NCI-H526 treated with DMSO at 0.1 percent for 48 hours (cell line): ENCODE measurements around the gene FRK.
"Not testable (repeated sequence)": the region's sequence is repeated elsewhere in the genome, so short reads cannot be mapped to it uniquely, and the experiment has no call there.

Experiments
- DNase-seq: peaks from one replicate; lab custom pipeline; 2025; lab: John Stamatoyannopoulos, UW

Gene FRK

DNA sequence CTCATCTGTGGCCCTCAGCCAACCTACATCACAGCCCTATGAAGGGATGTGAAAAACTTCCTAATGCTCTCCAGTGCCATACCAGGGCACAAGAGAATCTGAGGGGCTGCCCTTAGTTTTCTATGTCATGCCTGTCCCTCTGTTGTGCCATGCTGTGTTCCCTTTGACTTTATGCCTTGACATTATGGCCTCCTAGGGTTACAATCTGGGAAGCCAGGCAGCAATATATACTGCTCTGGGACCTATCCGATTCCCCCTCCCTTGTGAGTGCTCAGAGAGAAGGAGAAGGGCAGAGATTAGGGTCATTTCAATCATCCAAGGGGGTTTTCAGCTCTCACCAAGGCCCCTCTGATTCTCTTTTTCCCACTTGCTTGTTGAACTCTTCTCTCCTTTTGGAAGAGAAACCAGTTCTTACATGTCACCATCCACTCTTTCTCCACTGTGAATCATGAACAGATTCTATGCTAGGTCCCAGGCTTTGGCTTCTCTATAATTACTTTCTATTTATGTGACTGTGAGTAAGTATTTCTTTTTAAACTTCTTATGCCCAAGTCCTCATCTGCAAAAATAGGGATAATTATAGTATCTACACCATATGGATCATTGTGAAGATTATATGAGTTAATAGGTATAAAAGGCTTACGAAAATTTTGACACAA is 14.2 kb upstream of the FRK start:
- no peak for DNase-seq

DNA sequence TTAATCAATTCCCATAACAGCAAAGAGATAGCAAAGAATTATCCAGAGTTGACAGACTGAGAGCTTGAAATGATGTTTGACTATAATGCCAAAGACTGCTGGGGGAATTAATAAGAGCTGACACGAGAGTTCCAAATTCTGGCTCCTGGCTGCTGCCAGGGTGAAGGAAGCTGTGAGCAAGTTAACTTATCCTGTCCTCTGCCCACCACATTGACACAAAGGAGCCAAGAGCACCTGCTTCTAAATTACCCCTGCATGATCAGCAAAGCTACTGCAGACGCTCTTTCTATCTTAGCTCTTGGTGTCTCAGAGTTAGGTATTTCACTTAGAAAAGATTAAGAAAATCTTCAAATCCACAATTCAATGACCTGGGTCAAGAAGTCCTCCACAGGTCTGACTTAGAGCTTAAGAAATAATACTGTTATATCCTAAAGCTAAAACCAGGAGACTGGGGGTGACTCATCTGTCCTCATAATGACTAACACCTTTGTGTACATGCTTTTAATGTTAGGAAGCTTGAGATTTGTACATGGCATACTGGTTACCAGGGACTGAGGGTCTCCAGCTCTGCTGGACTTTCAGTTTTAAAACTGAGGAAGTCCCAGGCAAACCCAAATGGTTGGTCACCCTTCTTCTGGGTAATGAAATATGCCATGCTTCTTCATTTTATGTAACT is 13.2 kb upstream of the FRK start:
- no peak for DNase-seq

DNA sequence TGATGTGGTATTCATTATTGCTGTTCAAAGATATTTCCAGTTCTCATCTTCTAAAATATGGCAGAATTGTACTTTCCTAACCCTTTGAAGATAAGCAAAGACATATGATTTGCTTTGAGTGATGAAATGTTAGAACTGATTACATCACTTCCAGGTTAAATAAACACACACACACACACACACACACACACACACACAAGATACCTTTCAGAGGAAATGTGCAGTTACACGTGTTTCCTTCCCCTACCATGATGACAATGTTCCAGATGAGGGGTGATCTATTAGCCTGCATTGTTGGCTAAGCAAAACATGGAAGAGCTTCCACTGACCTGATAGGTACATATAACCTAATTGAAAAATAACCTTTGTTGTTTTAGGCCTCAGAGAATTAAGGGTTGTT is 11.7 kb upstream of the FRK start:
- DNase-seq = no peak

DNA sequence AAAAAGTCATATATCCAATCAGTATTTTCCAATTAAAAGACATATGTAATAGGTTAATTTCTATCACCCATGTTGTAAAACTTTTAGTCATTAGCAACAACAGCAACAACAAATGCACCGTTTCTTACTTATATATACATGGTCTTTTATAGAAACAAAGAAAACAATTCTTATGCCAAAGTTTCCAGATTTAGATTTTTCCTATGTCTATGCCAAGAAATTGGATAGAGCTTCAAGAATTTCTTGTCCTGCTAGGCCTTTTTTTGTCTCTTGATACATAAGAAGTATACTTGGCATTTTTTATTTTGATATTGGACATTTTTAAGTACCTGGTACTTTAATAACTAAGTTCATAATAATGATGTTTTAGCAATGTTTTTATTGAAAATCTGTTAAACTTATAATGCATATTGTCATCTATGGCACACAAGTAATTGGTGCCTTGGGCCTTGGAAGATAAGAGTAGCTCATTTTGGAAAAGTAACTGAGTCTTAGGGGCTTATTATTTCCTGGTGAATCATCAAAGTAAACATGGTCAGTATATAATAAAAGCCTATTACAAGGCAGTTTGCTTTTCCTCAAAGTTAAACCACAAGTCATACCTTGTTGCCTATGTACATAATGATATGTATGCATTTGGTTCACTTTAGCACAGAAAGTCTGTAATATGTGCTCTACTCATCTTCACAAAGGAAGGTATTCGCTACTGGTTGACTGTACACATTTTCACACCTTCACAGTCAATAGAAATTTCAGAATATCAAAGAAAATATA is 10.1 kb upstream of the FRK start:
- DNase-seq = no peak

DNA sequence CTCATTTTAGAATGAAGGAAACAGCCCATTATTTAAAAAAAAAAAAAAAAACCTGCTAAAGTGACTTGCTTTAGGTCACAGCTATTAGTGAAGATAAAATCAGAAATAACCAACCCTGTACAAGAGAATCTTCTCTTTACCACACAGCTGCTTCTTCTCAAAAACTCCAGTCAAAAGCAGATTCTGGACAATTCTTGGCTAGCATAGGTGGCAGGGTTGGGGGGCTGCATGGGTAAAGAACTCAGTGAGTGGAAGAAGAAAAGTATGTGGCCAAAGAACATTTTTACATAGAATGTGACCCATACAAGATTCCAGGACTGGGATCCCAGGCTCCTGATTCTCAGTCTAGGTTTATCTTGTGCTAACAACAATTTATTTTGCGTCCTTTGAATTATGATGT is 9.4 kb upstream of the FRK start:
- no peak for DNase-seq

DNA sequence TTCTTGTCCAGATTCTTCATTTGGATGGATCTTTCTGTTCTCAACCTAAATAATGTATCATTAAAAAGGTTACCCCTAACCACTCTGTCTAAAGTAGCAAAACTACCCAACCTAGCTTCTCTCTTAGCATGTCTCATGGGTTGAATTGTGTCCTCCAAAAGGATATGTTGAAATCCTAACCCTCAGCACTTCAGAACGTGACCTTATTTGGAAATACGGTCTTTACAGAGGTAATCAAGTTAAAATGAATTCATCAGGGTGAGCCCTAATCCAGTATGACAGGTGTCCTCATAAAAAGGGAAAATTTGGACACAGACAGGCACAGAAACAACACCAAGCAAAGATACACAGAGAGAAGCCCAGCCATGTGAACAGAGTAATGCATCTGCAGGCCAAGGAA is 6.1 kb upstream of the FRK start:
- DNase-seq = no peak

DNA sequence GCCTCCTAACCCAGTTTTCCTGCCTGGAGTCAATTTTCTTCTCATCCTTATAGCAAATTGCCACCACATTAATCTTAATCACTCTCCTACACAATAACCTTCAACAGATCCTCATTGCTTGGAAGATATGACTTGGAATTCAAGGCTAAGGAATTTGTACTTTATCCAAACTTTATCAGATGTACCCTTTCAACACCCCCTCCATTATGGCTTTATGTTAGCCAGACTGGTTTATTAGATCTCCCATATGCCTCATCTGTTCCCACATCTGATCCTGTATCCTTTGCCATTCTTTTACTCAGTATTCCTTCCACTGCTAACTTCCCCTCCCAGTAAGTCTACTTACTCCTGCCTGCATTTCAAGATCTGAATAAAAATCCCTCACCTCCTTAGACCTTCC is 4.0 kb upstream of the FRK start:
- no peak for DNase-seq

DNA sequence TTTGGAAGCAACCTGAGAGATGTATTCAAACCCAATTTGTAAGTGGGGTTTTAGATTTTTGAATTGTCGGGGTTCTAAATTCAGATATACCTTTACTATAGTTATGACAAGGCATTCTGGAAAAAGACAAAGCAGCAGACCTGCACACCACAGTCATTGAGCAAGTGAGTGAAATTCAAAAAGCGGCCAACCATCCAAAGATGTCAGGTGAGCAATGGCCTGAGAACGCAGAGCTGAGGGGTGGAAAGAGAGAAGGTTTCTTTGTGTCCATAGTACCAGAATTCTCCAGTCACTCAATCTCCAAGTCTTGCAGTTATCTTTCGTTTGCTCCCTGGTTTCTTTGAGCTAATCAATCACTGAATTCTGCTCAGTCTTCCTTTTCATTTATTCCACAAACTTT is 1.8 kb upstream of the FRK start:
- DNase-seq = no peak

DNA sequence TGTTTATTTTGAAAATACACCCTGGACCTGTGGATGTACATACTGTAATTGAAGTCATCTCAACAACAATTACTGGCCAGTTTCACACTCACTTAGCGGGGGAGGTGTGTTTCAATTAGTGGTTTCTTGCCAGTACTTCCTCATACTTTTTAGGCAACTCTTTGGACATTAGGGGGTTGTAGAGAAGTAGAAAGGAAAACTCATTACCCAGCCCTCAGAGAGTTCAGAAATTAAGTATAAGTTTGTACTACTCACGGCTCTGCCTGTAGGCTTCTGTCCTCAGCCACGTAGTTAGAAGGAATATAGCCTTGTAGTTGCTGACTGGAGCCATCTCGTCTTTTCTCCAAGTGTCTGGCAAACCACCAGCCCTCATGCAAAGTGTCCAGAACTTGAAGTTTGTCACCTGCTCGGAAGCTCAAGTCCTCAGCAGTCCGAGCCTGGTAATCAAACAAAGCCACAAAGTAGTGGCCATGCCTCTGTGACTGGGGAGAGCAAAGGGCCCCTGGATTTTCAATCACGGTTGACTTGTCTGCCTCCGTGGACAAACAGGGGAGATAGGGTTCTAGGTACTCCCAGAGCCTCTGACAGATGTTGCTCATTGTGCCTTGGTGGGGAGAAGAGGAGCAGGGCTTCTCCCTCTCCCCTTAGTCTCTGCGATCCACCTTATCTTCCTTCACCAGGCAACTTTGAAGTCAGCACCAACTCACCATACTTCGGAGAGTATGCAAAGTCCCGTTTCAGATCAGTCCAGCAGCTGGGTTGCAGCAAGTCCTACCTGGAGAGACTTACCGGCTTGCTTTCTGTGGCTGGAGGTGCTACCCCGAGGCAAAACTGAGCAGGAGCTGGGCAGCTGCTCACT is 749 bp downstream of the FRK start:
- DNase-seq = no peak

DNA sequence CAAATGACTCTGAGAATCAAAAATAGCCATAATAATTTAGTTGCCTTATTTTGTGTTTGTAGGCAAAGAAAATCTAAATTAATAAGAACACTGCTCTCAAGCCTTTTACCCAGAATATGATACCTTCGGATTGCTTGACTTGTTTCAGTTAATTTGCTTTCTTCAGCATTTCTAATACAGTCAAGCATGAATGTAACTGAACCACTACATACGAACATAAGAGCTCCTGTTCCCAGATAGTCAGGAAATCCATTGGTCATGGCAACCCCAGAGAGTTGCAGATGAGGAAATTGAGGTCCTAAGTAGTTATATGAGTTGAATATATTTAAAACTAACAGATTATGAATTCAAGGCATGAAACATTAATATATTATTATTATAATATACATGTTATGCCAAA is 2.9 kb downstream of the FRK start:
- DNase-seq = no peak

DNA sequence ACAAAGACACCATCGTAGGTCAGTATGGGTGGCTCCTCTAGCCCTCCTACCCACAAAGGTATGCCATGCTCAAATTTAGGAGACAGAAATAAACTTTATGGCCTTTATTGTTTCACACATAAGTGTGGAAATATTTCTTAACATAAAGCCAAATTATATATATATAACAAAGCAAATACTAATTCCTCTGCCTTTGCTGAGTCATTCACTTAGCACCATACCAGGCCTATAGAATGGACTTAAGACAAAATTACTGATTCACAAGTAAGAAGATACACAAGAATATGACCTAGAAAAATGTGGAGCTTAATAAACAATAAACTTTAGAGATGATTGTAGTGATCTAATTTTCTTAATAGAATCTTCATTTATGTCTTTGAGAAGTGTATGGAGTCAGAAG is 5.2 kb downstream of the FRK start:
- no peak for DNase-seq

DNA sequence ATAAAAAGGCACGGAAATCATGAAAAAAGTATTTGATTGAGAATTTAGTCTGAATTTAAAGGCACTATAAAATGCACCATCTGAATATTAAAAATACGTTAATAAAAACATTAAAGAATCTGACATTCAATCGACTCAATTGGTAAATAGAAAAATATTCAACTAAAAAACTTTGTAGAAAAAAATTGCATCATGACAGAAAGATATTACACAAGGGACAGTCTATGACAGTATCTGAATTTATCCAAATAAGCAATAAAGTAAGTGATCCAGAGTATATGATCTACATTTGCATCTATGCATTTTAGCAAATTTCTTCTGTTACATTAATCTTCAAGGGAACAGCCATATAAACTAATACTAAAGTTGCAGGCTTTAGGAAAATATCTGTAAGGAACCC is 9.4 kb downstream of the FRK start:
- DNase-seq = no peak

DNA sequence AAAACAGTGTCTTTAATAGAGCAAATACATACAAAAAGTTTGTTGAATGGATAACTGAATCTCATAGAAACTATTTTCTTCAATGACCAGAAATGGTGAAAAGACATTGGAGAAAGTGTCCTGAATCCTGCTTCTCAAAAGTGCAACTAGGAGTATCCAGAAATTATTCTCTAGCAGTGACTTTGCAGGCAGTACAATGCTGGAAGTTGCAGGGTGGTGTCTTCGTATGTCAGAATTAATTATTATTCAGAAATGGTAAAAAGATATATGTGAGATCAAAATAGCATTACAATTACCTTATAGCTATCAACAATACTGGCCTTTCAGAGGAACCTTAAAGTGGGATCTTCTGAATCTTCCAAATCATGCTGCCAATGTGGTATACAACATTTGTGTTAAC is 10.0 kb downstream of the FRK start:
- DNase-seq = no peak

DNA sequence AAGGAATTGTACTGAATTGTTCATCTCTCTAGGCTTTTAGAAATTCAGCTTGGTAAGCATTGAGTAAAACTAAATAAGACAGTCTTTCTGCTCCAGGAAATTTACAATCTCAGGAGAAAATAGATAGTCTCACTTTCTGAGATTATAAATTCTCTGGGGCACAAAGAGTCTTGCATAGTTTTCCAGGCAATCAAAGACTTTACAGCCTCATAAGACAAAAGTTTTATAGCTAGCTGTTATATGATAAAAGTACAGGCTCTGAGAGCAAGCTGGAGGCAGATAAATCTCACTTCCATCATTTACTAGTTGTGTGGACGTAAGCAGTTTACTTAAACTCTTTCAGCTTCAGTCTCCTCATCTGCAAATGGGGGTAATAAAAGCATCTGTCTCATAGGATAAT is 11.4 kb downstream of the FRK start:
- no peak for DNase-seq

DNA sequence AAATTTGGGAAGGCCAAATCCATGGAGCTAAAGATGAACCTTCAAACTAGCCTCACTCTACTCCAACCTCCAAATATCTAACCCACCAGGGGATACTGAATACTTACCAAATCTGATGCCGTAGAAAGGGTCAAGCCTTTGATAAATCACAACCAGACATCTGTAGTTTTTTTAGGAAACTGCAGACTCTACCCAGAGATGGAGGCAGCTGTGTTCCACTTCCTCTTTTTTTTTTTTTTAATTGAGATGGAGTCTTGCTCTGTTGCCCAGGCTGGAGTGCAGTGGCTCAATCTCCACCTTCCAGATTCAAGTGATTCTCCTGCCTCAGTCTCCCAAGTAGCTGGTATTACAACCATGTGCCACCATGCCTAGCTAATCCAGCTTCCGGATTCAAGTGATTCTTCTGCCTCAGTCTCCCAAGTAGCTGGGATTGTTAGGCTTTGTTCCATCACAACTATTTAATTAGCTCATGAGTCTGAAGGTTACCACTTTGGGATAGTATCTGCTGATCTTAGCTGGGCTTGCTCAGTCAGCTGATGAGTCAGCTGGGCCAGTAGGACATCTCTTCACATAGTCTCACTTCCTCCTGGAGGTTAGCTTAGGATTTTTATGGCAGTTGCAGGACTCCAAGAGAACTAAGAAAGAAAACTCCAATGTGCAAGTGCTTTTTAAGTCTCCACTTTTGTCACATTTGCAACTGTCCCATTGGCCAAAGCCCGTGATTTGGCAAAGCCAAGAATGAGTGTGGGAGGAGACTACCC is 13.3 kb downstream of the FRK start:
- DNase-seq = no peak

DNA sequence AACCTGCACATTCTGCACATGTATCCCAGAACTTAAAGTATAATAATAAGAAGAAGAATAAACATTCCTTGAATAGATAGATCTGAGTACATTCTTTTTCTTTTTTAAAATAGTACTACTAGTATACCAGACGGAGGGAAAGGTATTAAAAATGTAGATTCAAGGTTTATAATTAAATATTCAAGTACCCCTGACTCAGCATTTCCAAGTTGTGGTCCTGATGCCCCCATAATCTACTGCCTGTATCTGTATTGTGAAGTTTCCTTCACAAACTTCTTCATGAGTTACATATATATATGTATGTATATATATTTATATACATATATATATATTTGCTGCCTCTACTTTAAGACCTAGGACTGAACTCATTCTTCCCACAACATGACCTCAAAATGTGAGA is 14.0 kb downstream of the FRK start:
- no peak for DNase-seq

DNA sequence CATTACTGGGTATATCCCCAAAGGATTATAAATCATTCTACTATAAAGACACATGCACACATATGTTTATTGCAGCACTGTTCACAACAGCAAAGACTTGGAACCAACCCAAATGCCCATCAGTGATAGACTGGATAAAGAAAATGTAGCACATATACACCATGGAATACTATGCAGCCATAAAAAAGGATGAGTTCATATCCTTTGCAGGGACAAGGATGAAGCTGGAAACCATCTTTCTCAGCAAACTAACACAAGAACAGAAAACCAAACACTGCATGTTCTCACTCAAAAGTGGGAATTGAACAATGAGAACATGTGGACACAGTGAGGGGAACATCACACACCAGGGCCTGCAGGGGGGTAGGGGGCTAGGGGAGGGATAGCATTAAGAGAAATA is 14.4 kb downstream of the FRK start:
- DNase-seq = not testable (repeated sequence)

DNA sequence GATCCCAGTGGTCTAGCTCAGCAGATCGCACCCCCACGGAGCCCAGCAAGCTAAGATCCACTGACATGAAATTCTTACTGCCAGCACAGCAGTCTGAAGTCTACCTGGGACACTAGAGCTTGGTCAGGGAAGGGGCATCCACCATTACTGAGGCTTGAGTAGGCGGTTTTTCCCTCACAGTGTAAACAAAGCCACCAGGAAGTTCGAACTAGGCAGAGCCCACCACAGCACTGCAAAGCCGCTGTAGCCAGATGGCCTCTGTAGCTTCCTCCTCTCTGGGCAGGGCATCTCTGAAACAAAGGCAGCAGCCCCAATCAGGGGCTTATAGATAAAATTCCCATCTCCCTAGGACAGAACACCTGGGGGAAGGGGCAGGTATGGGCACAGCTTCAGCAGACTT is 18.8 kb downstream of the FRK start:
- DNase-seq = no peak

DNA sequence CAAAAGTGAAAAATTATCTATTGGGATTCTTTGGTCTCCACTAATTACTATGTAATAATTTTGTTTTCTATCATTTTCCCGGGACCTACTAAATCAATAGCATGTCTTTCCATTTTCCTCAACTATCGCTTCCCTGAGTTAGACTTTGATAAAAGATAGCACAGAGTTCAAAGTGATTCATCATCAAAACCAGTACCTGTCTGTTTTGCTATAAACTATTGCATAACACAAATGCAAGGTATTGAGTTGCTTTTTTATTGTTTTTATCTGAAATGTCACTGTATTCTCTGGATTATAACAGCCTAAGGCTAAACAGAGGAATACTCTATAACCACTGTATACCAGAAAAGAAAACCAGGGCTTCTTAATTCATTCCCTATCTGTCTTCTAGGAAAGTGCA is 19.7 kb downstream of the FRK start:
- no peak for DNase-seq

DNA sequence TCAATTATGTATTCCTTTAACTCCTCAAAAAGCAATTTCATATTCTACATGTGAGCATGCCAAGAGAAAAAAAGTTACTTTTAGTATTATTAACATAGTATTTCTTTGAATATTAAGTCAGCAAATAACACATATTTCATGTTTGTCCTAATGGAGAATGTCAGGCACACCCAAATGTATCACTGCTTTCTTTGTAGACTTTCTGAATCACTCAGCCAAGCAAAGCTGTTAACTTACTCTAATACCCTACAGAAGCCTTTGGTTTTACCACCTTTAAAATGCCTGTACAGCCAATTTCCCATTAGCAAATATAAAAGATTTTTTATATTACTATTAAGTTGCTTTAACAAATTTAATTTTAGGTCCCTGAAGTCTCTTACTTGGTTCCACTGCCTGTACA is 23.8 kb downstream of the FRK start:
- DNase-seq = no peak

DNA sequence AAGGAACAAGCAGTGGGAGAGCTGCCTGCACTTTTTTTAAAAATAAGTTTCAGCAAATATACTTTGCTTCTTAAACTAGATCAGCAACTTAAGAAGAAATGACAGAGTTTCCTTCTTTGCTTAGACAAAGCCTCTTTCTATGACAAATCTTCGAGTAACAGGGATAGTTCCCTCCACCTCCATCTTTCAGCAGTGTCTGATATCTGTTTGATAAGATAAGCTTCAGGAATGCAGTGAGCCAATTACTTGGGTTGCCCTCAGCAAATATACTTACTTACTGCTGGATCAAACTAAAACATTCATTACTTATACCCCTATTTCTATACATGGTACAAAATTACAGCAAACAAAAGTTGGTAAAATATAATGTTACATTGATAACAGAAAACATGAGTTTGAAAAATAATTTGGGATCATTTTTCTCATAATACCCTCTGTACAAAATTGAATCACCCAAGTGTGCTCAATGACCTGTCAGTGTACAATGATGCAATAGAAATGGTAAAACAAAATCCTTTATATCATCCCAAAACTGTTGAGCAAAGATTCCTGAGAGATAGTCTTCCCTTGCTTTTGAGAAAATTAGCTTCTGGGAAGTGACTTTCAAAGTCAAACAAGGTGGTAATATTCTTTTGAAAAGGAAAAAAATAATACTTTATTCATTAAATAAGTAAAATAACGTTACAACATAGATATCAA is 24.5 kb downstream of the FRK start:
- DNase-seq = no peak
